Spleen (tissue), 7 donors: ENCODE data around the gene BMPR1A.

Experiments used
- CTCF ChIP-seq, 11 experiments: fragments of 200-600 bp in 7 of 11; fragments of 450-650 bp in 4 of 11; sonication (generic) in 4 of 11; IDR thresholded peaks in 8 of 11; conservative IDR thresholded peaks in 3 of 11; 1 replicate in 7 of 11; 2 replicates in 4 of 11; pipeline versions ENCODE4 v1.4.0 to v1.8.0; 2016 to 2021; ENCODE audit warnings: antibody characterized with exemption in 11 of 11, inconsistent platforms in 4 of 11, mild to moderate bottlenecking in 1 of 11
- POLR2A ChIP-seq, 3 donors: fragments of 450-650 bp; IDR thresholded peaks; one replicate each; pipeline ENCODE4 v1.5.1; 2017; ENCODE audit warnings: antibody characterized with exemption in 3 of 3, mild to moderate bottlenecking in 1 of 3
- POLR2AphosphoS5 ChIP-seq, 3 donors: sonication (generic); formaldehyde crosslinking; IDR thresholded peaks; one replicate each; pipeline ENCODE4 v1.5.1; 2017; ENCODE audit warnings: antibody characterized with exemption in 3 of 3
- donor health status: DM: no; HTN: no; CAD: no; lungs with moderate emphysema.
- donor health status: DM: no; HTN: no; CAD: no.
- donor health status: DM: no; HTN: no; CAD: no.

- TF ChIP-seq CTCF (IDR thresholded peaks at IDR 0.05 in 8 of 11, conservative IDR thresholded peaks at IDR 0.05 in 3 of 11) (no peak), POLR2AphosphoS5 (IDR thresholded peaks at IDR 0.05) (no peak), POLR2A (IDR thresholded peaks at IDR 0.05) (no peak)
Measured at GRCh38 chr10:86799188-86799845, 42.9 kb downstream of the BMPR1A start.
